Kidney (tissue), 14 donors: ENCODE data around the gene RHO. TPM values are rescaled to one million over a fixed set of nuclear protein-coding genes. Genes with fewer than 3 reads are reported as not detected.

Source experiments
- DNase-seq, 5 donors: peaks; one replicate each; pipeline ENCODE4 v3.0.0-alpha.2; 2013 to 2020
- FAIRE-seq: peaks from 2 replicates; lab custom pipeline; 2012; peaks lifted over from hg19 to GRCh38; lab: Jason Lieb, UNC
- H3K27ac ChIP-seq, 2 donors: one replicate each; pipeline ENCODE4 v1.7.0; 2013; ENCODE audit warnings: low read depth in 2 of 2, low read length in 2 of 2, inconsistent platforms in 1 of 2
- H3K27me3 ChIP-seq: one replicate; pipeline ENCODE4 v1.7.1; 2013; ENCODE audit warnings: low read length, inconsistent platforms; ENCODE audit not compliant: control insufficient read depth, insufficient read depth
- H3K36me3 ChIP-seq, 3 donors: one replicate each; pipeline versions ENCODE4 v1.7.0 to v1.7.1; 2013; ENCODE audit warnings: low read length in 3 of 3, control low read depth in 1 of 3, inconsistent platforms in 1 of 3; ENCODE audit not compliant: insufficient read depth in 3 of 3, control insufficient read depth in 2 of 3
- H3K4me1 ChIP-seq, 3 donors: one replicate each; pipeline versions ENCODE4 v1.7.0 to v1.7.1; 2013; ENCODE audit warnings: low read length in 3 of 3, inconsistent platforms in 1 of 3, low read depth in 1 of 3; ENCODE audit not compliant: control insufficient read depth in 2 of 3, insufficient read depth in 2 of 3
- H3K4me3 ChIP-seq, 3 donors: one replicate each; pipeline versions ENCODE4 v1.7.0 to v1.8.1; 2013; ENCODE audit warnings: low read length in 3 of 3, control low read depth in 1 of 3, inconsistent platforms in 1 of 3
- H3K9ac ChIP-seq, 3 donors: one replicate each; pipeline versions ENCODE4 v1.7.0 to v1.7.1; 2013; ENCODE audit warnings: low read length in 3 of 3, control low read depth in 1 of 3, inconsistent platforms in 1 of 3
- H3K9me3 ChIP-seq, 3 donors: one replicate each; pipeline versions ENCODE4 v1.7.0 to v1.7.1; 2013; ENCODE audit warnings: low read length in 3 of 3, control low read depth in 1 of 3, inconsistent platforms in 1 of 3; ENCODE audit not compliant: control insufficient read depth in 2 of 3, insufficient read depth in 1 of 3
- CTCF ChIP-seq: IDR thresholded peaks from 3 replicates; pipeline ENCODE4 v1.5.1; 2012; ENCODE audit warnings: mild to moderate bottlenecking, moderate library complexity, borderline replicate concordance; ENCODE audit not compliant: insufficient read depth; ENCODE audit errors: extremely low read depth
- intact Hi-C: fragments of 100-400 bp; cut with DNase I; formaldehyde crosslinking; loops from one replicate; pipeline ENCODE4 v1.11.1; 2022
- polyA plus RNA-seq: library from polyadenylated mRNA; stranded (reverse); fragments of 350-450 nt; fragmentation: Illumina TruSeq; extraction: RNeasy Lipid Tissue Mini Kit (QIAGEN cat#74804); gene quantifications from one replicate; pipeline ENCODE4 v1.2.3, GENCODE V29; 2014; ENCODE audit warnings: low read depth, low replicate concordance; ENCODE audit not compliant: insufficient read depth
- total RNA-seq: library from RNA; stranded (reverse); fragmentation: NEBNext Ultra II Directional; extraction: Animal tissue kit (Norgen Biotek cat#: 25700); gene quantifications from one replicate; pipeline ENCODE4 v1.2.1, GENCODE V29; 2021
- donor health status: control.
- donor health status: control.
- donor health status: control.
- donor health status: control.
- donor health status: control.
- donor health status: DM: yes; HTN: yes; CAD: no.
- donor health status: Normal renal cell carcinoma (clear cell type).

RHO gene
- total and polyA plus RNA-seq, 2 donors from 2014 or later, result not detected

- Histone ChIP-seq H3K36me3 (no peaks in the 10 kb centered on the region), H3K4me1 (peaks cover 3 to 17% (median 3%) of the 10 kb centered on the region in 3 donors), H3K27ac (peak overlapping the region; percentile 47 to 75), H3K27me3 (no peaks in the 10 kb centered on the region), H3K9me3 (no peaks in the 10 kb centered on the region), H3K9ac (no peak overlapping the region), H3K4me3 (no peak overlapping the region)
- intact Hi-C loops, result no loop called here
- no peak for FAIRE-seq
- peak; percentile 41 to 76 (median 60) for DNase-seq
- no peak for TF ChIP-seq CTCF
Measured at GRCh38 chr3:129560269-129560787, 31.9 kb downstream of the RHO start.

- FAIRE-seq (no peak), DNase-seq (peak; percentile 58 to 94 (median 77))
- no peaks in the 10 kb centered on the region for H3K36me3 ChIP-seq
- H3K9me3 ChIP-seq, result no peaks in the 10 kb centered on the region
- intact Hi-C loops, result no loop called here
- H3K27ac ChIP-seq, result peak overlapping the region; percentile 47 to 75
- no peak overlapping the region for H3K4me3 ChIP-seq
- H3K27me3 ChIP-seq, result no peaks in the 10 kb centered on the region
- no peak for TF ChIP-seq CTCF
- peak overlapping the region in 1 of 3 donors; percentile 22 for H3K9ac ChIP-seq
- H3K4me1 ChIP-seq, result peaks cover 3 to 17% (median 3%) of the 10 kb centered on the region in 3 donors
Measured at GRCh38 chr3:129560911-129561594, 32.6 kb downstream of the RHO start.

GRCh38 chr3:129561619-129562248 lies 33.3 kb downstream of the RHO start:
- FAIRE-seq (no peak), DNase-seq (peak in 1 of 5 donors; percentile 66)
- Histone ChIP-seq H3K4me1 (peaks cover 3 to 17% (median 3%) of the 10 kb centered on the region in 3 donors), H3K27ac (peak overlapping the region in 1 of 2 donors; percentile 47), H3K27me3 (no peaks in the 10 kb centered on the region), H3K9ac (no peak overlapping the region), H3K9me3 (no peaks in the 10 kb centered on the region), H3K36me3 (peaks cover 0 to 3% (median 0%) of the 10 kb centered on the region in 3 donors), H3K4me3 (no peak overlapping the region)
- intact Hi-C loops, result no loop called here
- no peak for TF ChIP-seq CTCF
